Mucosa of stomach (tissue), 1 donor: ENCODE data around the gene BEND7.
"Not testable (repeated sequence)": the region's sequence is repeated elsewhere in the genome, so short reads cannot be mapped to it uniquely, and the experiment has no call there.

Experiments
- H3K27me3 ChIP-seq: one replicate; pipeline ENCODE4 v1.7.0; 2013; ENCODE audit warnings: mild to moderate bottlenecking, low read length; ENCODE audit not compliant: control insufficient read depth, insufficient read depth
- H3K36me3 ChIP-seq: one replicate; pipeline ENCODE4 v1.7.0; 2013; ENCODE audit warnings: low read length; ENCODE audit not compliant: control insufficient read depth, insufficient read depth
- H3K4me1 ChIP-seq: one replicate; pipeline ENCODE4 v1.7.0; 2013; ENCODE audit warnings: mild to moderate bottlenecking, low read length; ENCODE audit not compliant: control insufficient read depth, insufficient read depth
- H3K4me3 ChIP-seq: one replicate; pipeline ENCODE4 v1.7.0; 2013; ENCODE audit warnings: low read length
- H3K9ac ChIP-seq: one replicate; pipeline ENCODE4 v1.7.0; 2013; ENCODE audit warnings: mild to moderate bottlenecking, low read length, moderate library complexity
- H3K9me3 ChIP-seq: one replicate; pipeline ENCODE4 v1.7.0; 2013; ENCODE audit warnings: mild to moderate bottlenecking, low read length, moderate library complexity; ENCODE audit not compliant: control insufficient read depth
- donor health status: Pancreatic carcinoma.

The BEND7 gene

GRCh38 chr10:13437026-13437555 is 91.7 kb downstream of the BEND7 start:
- H3K4me1 ChIP-seq = peaks cover 13% of the 10 kb centered on the region
- no peaks in the 10 kb centered on the region for H3K36me3 ChIP-seq
- H3K9me3 ChIP-seq = no peaks in the 10 kb centered on the region
- no peak overlapping the region for H3K9ac ChIP-seq
- H3K27me3 ChIP-seq = peaks cover 13% of the 10 kb centered on the region
- no peak overlapping the region for H3K4me3 ChIP-seq

GRCh38 chr10:13427943-13428342 is 100.9 kb downstream of the BEND7 start:
- not testable (repeated sequence) for H3K4me3 ChIP-seq, H3K36me3 ChIP-seq, H3K4me1 ChIP-seq, H3K27me3 ChIP-seq, H3K9ac ChIP-seq, H3K9me3 ChIP-seq

- Histone ChIP-seq H3K36me3 (no peaks in the 10 kb centered on the region), H3K4me1 (no peaks in the 10 kb centered on the region), H3K9ac (no peak overlapping the region), H3K27me3 (no peaks in the 10 kb centered on the region), H3K4me3 (no peak overlapping the region), H3K9me3 (no peaks in the 10 kb centered on the region)
Measured at GRCh38 chr10:13425397-13425796, 103.4 kb downstream of the BEND7 start.

DNA sequence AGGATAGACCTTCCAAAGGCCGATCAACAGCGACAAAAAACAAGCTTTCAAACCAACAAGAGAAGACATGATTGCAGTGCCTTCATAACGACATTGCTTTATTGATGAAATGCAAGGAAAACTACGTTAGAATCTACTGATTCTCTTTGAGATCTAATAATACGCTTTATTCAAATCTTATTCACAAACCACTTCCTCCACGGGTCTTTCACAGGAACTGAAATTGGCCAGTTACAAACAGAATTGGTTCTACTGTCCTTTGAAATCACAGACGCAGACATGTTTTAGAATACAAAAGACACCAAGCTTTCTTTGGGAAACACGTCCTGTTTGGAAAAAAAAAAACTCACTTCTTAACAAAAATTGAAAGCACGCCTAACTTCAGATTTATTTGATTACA is 106.0 kb downstream of the BEND7 start:
- Histone ChIP-seq H3K9me3 (no peaks in the 10 kb centered on the region), H3K36me3 (no peaks in the 10 kb centered on the region), H3K27me3 (no peaks in the 10 kb centered on the region), H3K9ac (no peak overlapping the region), H3K4me3 (no peak overlapping the region), H3K4me1 (no peaks in the 10 kb centered on the region)

GRCh38 chr10:13421382-13421917 is 107.4 kb downstream of the BEND7 start:
- H3K27me3 ChIP-seq = no peaks in the 10 kb centered on the region
- no peak overlapping the region for H3K9ac ChIP-seq
- H3K4me3 ChIP-seq = no peak overlapping the region
- H3K9me3 ChIP-seq = no peaks in the 10 kb centered on the region
- no peaks in the 10 kb centered on the region for H3K36me3 ChIP-seq
- no peaks in the 10 kb centered on the region for H3K4me1 ChIP-seq

GRCh38 chr10:13420532-13421307 is 108.1 kb downstream of the BEND7 start:
- Histone ChIP-seq H3K36me3 (no peaks in the 10 kb centered on the region), H3K4me1 (no peaks in the 10 kb centered on the region), H3K9ac (no peak overlapping the region), H3K4me3 (no peak overlapping the region), H3K27me3 (no peaks in the 10 kb centered on the region), H3K9me3 (no peaks in the 10 kb centered on the region)

GRCh38 chr10:13417459-13418126 is 111.2 kb downstream of the BEND7 start:
- H3K4me3 ChIP-seq = no peak overlapping the region
- H3K27me3 ChIP-seq = no peaks in the 10 kb centered on the region
- no peaks in the 10 kb centered on the region for H3K36me3 ChIP-seq
- H3K9me3 ChIP-seq = no peaks in the 10 kb centered on the region
- no peaks in the 10 kb centered on the region for H3K4me1 ChIP-seq
- H3K9ac ChIP-seq = no peak overlapping the region

DNA sequence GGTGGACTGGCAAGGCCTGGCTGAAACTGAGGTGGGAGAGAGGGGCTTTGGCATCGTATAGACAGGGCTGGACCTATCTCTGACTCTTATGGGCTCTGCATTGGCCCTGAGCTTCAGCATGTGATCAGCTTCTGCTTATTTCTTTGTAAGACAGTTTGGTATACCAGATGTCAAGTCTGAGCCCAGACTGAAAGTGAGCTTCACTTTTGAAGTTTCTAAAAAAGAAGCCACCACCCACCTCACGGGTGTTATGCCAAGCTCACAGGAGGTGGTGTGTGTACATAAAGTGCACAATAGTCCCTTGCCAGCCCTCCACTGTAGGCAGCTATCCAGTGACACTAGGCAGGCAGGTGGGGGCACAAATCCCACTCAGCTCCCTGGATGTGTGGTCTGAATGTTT is 112.1 kb downstream of the BEND7 start:
- Histone ChIP-seq H3K9me3 (no peaks in the 10 kb centered on the region), H3K9ac (no peak overlapping the region), H3K27me3 (no peaks in the 10 kb centered on the region), H3K4me1 (no peaks in the 10 kb centered on the region), H3K36me3 (no peaks in the 10 kb centered on the region), H3K4me3 (no peak overlapping the region)

GRCh38 chr10:13414855-13415254 is 114.0 kb downstream of the BEND7 start:
- no peaks in the 10 kb centered on the region for H3K4me1 ChIP-seq
- no peaks in the 10 kb centered on the region for H3K27me3 ChIP-seq
- H3K9ac ChIP-seq = no peak overlapping the region
- H3K36me3 ChIP-seq = no peaks in the 10 kb centered on the region
- no peak overlapping the region for H3K4me3 ChIP-seq
- H3K9me3 ChIP-seq = no peaks in the 10 kb centered on the region

DNA sequence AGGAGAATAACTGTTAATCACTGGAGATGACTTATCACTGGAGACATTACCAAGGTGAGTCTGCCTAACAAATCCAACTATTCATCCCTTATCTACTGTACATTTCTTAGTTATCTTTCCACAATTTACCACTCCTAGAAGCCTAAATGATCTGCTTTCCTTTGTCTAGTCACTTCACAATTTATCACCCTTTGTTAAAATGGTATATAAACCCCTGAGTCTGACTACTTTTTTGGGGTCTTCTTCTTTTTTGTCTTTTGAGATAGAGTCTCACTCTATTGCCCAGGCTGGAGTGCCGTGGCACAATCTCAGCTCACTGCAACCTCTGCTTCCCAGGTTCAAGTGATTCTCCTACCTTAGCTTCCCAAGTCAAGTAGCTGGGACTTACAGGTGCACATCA is 114.7 kb downstream of the BEND7 start:
- Histone ChIP-seq H3K27me3 (no peaks in the 10 kb centered on the region), H3K36me3 (no peaks in the 10 kb centered on the region), H3K4me1 (no peaks in the 10 kb centered on the region), H3K9ac (no peak overlapping the region), H3K9me3 (no peaks in the 10 kb centered on the region), H3K4me3 (no peak overlapping the region)

DNA sequence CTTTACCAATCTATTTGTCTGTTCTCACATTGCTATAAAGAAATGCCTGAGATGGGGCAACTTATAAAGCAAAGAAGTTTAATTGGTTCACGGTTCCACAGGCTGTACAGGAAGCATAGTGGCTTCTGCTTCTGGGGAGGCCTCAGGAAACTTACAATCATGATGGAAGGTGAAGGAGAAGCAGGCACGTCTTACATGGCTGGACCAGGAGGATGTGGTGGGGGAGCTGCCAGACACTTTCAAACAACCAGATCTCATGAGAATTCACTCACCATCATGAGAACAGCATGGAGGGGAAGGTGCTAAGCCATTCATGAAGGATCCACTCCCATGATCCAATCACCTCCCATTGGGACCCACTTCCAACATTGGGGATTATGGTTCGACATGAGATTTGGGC is 115.9 kb downstream of the BEND7 start:
- no peaks in the 10 kb centered on the region for H3K9me3 ChIP-seq
- no peak overlapping the region for H3K4me3 ChIP-seq
- no peaks in the 10 kb centered on the region for H3K36me3 ChIP-seq
- no peak overlapping the region for H3K9ac ChIP-seq
- H3K27me3 ChIP-seq = no peaks in the 10 kb centered on the region
- no peaks in the 10 kb centered on the region for H3K4me1 ChIP-seq

- H3K9ac ChIP-seq = no peak overlapping the region
Measured at GRCh38 chr10:13404791-13405190, 124.0 kb downstream of the BEND7 start.

More at GRCh38 chr10:13404791-13405190, 124.0 kb downstream of the BEND7 start:
- no peaks in the 10 kb centered on the region for H3K36me3 ChIP-seq
- no peak overlapping the region for H3K4me3 ChIP-seq
- H3K9me3 ChIP-seq = peaks cover 4% of the 10 kb centered on the region
- H3K27me3 ChIP-seq = no peaks in the 10 kb centered on the region
- H3K4me1 ChIP-seq = peaks cover 26% of the 10 kb centered on the region
